Measurements from ENCODE around the gene SMIM45.

Gene SMIM45

DNA sequence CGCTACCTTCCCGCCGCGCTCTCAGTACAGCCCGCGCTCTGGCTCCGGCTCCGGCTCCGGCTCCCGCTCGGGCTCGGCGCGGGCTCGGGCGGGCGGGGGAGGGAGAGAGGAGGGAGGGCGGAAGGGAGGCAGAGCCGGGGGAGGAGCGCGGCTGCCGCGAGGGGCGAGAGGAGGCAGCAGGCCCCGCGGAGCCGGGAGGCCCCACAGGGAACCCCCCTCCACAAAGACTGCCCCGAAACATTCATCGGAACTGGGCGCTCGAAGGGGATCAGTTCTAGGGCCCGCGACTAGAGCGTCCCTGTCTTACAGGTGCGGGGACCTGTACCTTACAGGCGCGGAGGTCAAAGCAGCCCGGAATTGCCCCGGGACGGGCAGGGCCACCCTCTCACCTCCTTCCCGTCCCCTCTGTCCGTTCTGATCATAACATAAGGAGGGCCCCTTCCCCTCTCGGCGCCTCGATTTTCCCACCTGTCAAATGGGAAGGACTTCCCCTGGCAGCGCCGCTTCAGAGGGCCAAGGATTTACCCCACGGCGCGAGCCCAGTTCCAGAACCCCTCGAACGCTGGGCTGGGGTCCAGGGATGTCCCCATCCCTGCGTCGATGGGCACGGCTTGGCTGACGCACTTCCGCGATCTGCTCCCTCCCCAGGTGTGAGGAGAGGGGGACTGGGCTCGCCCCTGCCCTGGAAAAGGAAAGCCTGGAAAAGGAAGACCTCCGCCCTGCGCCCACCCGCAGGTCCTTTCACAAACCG is 36.7 kb upstream of the SMIM45 start, which contains the start of gene SHISA8 (continued):
- no peak for TF ChIP-seq ZNF561 (tag by site-specific recombination; IDR thresholded peaks at IDR 0.05; ENCODE audit: borderline replicate concordance)
- no peak for TF ChIP-seq ZNF837 (tag by site-specific recombination; IDR thresholded peaks at IDR 0.05)
- TF ChIP-seq, protein P1, sequence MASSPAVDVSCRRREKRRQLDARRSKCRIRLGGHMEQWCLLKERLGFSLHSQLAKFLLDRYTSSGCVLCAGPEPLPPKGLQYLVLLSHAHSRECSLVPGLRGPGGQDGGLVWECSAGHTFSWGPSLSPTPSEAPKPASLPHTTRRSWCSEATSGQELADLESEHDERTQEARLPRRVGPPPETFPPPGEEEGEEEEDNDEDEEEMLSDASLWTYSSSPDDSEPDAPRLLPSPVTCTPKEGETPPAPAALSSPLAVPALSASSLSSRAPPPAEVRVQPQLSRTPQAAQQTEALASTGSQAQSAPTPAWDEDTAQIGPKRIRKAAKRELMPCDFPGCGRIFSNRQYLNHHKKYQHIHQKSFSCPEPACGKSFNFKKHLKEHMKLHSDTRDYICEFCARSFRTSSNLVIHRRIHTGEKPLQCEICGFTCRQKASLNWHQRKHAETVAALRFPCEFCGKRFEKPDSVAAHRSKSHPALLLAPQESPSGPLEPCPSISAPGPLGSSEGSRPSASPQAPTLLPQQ (tag by site-specific recombination; IDR thresholded peaks at IDR 0.05): no peak
- no peak for TF ChIP-seq ZNF777 (tag by site-specific recombination; IDR thresholded peaks at IDR 0.05; ENCODE audit: borderline replicate concordance)
- TF ChIP-seq, protein P2, sequence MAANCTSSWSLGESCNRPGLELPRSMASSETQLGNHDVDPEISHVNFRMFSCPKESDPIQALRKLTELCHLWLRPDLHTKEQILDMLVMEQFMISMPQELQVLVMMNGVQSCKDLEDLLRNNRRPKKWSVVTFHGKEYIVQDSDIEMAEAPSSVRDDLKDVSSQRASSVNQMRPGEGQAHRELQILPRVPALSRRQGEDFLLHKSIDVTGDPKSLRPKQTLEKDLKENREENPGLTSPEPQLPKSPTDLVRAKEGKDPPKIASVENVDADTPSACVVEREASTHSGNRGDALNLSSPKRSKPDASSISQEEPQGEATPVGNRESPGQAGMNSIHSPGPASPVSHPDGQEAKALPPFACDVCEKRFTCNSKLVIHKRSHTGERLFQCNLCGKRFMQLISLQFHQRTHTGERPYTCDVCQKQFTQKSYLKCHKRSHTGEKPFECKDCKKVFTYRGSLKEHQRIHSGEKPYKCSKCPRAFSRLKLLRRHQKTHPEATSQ (tag by site-specific recombination; IDR thresholded peaks at IDR 0.05): no peak
- TF ChIP-seq ZNF585B (tag by site-specific recombination; IDR thresholded peaks at IDR 0.05): no peak
- no peak for TF ChIP-seq ZNF266 (tag by site-specific recombination; IDR thresholded peaks at IDR 0.05; ENCODE audit: low read depth)
- no peak for TF ChIP-seq ZNF626 (tag by site-specific recombination; IDR thresholded peaks at IDR 0.05)
- peak; percentile 26; the same call in 1 of the 2 replicates for TF ChIP-seq ZBTB8A (tag by site-specific recombination; IDR thresholded peaks at IDR 0.05)
- no peak for TF ChIP-seq ZBTB1 (tag by site-specific recombination; IDR thresholded peaks at IDR 0.05)
- TF ChIP-seq KLF9 (tag by site-specific recombination; IDR thresholded peaks at IDR 0.05; ENCODE audit: low read depth): peak; percentile 23; the same call in 1 of the 2 replicates
- peak; percentile 69 for TF ChIP-seq GLIS2 (tag by site-specific recombination; IDR thresholded peaks at IDR 0.05)
- no peak for TF ChIP-seq ZNF544 (tag by site-specific recombination; IDR thresholded peaks at IDR 0.05)
- TF ChIP-seq ZNF324 (tag by site-specific recombination; IDR thresholded peaks at IDR 0.05): no peak
- TF ChIP-seq, protein P3, sequence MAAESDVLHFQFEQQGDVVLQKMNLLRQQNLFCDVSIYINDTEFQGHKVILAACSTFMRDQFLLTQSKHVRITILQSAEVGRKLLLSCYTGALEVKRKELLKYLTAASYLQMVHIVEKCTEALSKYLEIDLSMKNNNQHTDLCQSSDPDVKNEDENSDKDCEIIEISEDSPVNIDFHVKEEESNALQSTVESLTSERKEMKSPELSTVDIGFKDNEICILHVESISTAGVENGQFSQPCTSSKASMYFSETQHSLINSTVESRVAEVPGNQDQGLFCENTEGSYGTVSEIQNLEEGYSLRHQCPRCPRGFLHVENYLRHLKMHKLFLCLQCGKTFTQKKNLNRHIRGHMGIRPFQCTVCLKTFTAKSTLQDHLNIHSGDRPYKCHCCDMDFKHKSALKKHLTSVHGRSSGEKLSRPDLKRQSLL (tag by site-specific recombination; IDR thresholded peaks at IDR 0.05): peak; percentile 96
- no peak for TF ChIP-seq REPIN1 (tag by site-specific recombination; IDR thresholded peaks at IDR 0.05; ENCODE audit: low read depth)
- TF ChIP-seq, protein P4, sequence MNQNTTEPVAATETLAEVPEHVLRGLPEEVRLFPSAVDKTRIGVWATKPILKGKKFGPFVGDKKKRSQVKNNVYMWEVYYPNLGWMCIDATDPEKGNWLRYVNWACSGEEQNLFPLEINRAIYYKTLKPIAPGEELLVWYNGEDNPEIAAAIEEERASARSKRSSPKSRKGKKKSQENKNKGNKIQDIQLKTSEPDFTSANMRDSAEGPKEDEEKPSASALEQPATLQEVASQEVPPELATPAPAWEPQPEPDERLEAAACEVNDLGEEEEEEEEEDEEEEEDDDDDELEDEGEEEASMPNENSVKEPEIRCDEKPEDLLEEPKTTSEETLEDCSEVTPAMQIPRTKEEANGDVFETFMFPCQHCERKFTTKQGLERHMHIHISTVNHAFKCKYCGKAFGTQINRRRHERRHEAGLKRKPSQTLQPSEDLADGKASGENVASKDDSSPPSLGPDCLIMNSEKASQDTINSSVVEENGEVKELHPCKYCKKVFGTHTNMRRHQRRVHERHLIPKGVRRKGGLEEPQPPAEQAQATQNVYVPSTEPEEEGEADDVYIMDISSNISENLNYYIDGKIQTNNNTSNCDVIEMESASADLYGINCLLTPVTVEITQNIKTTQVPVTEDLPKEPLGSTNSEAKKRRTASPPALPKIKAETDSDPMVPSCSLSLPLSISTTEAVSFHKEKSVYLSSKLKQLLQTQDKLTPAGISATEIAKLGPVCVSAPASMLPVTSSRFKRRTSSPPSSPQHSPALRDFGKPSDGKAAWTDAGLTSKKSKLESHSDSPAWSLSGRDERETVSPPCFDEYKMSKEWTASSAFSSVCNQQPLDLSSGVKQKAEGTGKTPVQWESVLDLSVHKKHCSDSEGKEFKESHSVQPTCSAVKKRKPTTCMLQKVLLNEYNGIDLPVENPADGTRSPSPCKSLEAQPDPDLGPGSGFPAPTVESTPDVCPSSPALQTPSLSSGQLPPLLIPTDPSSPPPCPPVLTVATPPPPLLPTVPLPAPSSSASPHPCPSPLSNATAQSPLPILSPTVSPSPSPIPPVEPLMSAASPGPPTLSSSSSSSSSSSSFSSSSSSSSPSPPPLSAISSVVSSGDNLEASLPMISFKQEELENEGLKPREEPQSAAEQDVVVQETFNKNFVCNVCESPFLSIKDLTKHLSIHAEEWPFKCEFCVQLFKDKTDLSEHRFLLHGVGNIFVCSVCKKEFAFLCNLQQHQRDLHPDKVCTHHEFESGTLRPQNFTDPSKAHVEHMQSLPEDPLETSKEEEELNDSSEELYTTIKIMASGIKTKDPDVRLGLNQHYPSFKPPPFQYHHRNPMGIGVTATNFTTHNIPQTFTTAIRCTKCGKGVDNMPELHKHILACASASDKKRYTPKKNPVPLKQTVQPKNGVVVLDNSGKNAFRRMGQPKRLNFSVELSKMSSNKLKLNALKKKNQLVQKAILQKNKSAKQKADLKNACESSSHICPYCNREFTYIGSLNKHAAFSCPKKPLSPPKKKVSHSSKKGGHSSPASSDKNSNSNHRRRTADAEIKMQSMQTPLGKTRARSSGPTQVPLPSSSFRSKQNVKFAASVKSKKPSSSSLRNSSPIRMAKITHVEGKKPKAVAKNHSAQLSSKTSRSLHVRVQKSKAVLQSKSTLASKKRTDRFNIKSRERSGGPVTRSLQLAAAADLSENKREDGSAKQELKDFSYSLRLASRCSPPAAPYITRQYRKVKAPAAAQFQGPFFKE (tag by site-specific recombination; IDR thresholded peaks at IDR 0.05; ENCODE audit: borderline replicate concordance): no peak
- TF ChIP-seq ZNF175 (tag by site-specific recombination; IDR thresholded peaks at IDR 0.05): no peak
- TF ChIP-seq ZNF335 (tag by site-specific recombination; conservative IDR thresholded peaks at IDR 0.05): peak; percentile 35; the same call in 1 of the 2 replicates
